K562 (cell line): Measurements from ENCODE around the gene UNC13A. TPM values are rescaled to one million over a fixed set of nuclear protein-coding genes. Genes with fewer than 3 reads are reported as not detected.

ENCODE experiments used
- ATF1 ChIP-seq, 2 experiments: fragments of 450-650 bp in 1 of 2; IDR thresholded peaks; 2 replicates each; pipeline ENCODE4 v1.6.1; 2016; ENCODE audit warnings: missing compliant biosample characterization in 1 of 2, missing genetic modification characterization in 1 of 2
- CHD2 ChIP-seq: IDR thresholded peaks from 2 replicates; pipeline ENCODE4 v1.6.1; 2011; ENCODE audit warnings: low read depth, low read length
- CHD4 ChIP-seq: fragments of 200-600 bp; sonication (generic); IDR thresholded peaks from 3 replicates; pipeline ENCODE4 v1.6.1; 2012; ENCODE audit warnings: low read depth, mild to moderate bottlenecking, mixed read lengths, low read length, inconsistent platforms; ENCODE audit not compliant: insufficient read depth, insufficient replicate concordance, poor library complexity, severe bottlenecking
- FOXK2 ChIP-seq, 2 experiments: fragments of 450-650 bp; IDR thresholded peaks in 1 of 2; conservative IDR thresholded peaks in 1 of 2; 2 replicates each; pipeline ENCODE4 v1.6.1; 2016; ENCODE audit warnings: low read depth in 2 of 2, mild to moderate bottlenecking in 1 of 2
- IRF9 ChIP-seq: fragments of 450-650 bp; IDR thresholded peaks from 2 replicates; pipeline ENCODE4 v1.6.1; 2016; ENCODE audit warnings: missing biosample characterization, missing genetic modification characterization
- NCOA1 ChIP-seq: fragments of 450-650 bp; IDR thresholded peaks from 2 replicates; pipeline ENCODE4 v1.6.1; 2016; ENCODE audit warnings: low read depth
- NFE2L1 ChIP-seq: fragments of 450-650 bp; IDR thresholded peaks from 2 replicates; pipeline ENCODE4 v1.6.1; 2016; ENCODE audit warnings: missing genetic modification characterization, low read depth, mild to moderate bottlenecking, missing compliant biosample characterization, moderate library complexity, borderline replicate concordance
- RBM25 ChIP-seq: fragments of 200-400 bp; formaldehyde crosslinking; IDR thresholded peaks from 2 replicates; pipeline ENCODE4 v1.6.1; 2018; ENCODE audit warnings: low read length, low read depth, moderate library complexity; ENCODE audit not compliant: severe bottlenecking
- RREB1 ChIP-seq: fragments of 250-450 bp; sonication (Bioruptor Pico); IDR thresholded peaks from 2 replicates; pipeline ENCODE4 v1.4.0; 2020
- VEZF1 ChIP-seq: fragments of 200-800 bp; sonication (Bioruptor generic); IDR thresholded peaks from 2 replicates; pipeline ENCODE4 v1.6.1; 2017; ENCODE audit warnings: missing genetic modification characterization, missing compliant biosample characterization
- XRCC5 ChIP-seq: fragments of 200-400 bp; formaldehyde crosslinking; IDR thresholded peaks from 2 replicates; pipeline ENCODE4 v1.6.1; 2017; ENCODE audit warnings: low read depth, mild to moderate bottlenecking, low read length
- ZBTB2 ChIP-seq: fragments of 450-650 bp; IDR thresholded peaks from 2 replicates; pipeline ENCODE4 v1.6.1; 2016; ENCODE audit warnings: antibody characterized with exemption
- ZFP30 ChIP-seq: fragments of 250-450 bp; sonication (Bioruptor Pico); IDR thresholded peaks from 2 replicates; pipeline ENCODE4 v1.8.0; 2022; ENCODE audit warnings: moderate library complexity, mild to moderate bottlenecking, inconsistent platforms, borderline replicate concordance
- ZNF561 ChIP-seq: fragments of 450-650 bp; formaldehyde crosslinking; conservative IDR thresholded peaks from 2 replicates; pipeline ENCODE4 v1.4.0; 2020; ENCODE audit warnings: mild to moderate bottlenecking, moderate library complexity
- polyA plus RNA-seq, 8 experiments: library from polyadenylated mRNA; depleted of rRNA in 4 of 8; stranded (reverse) in 5 of 8; unstranded in 3 of 8; fragments of >200 nt; fragmentation: Nextera tagmentation in 2 of 8; fragmentation: Illumina TruSeq in 1 of 8; extraction: Ambion mirVana in 2 of 8; extraction: Trizol in 1 of 8; gene quantifications; 2 replicates each; pipeline versions ENCODE4 v1.2.1 to v1.2.3, GENCODE V29; 2011 to 2014; ENCODE audit warnings: inconsistent platforms in 1 of 8, missing spikeins in 1 of 8
- total RNA-seq, 7 experiments: library from RNA; depleted of rRNA in 6 of 7; stranded (reverse); fragments of >200 nt in 6 of 7; fragmentation: Illumina TruSeq in 2 of 7; extraction: Trizol in 2 of 7; gene quantifications; 2 replicates each; pipeline versions ENCODE4 v1.2.1 to v1.2.3, GENCODE V29; 2011 to 2021; ENCODE audit warnings: low replicate concordance in 1 of 7

The UNC13A gene
- total and polyA plus RNA-seq, 9 of the 15 experiments (the other 6 are each of a cell fraction or from before 2014, with no cell fraction given): 0.03 to 1.0 (median 0.25) TPM

GRCh38 chr19:17671906-17672305, 16.2 kb downstream of the UNC13A start (continued):
- TF ChIP-seq IRF9 (tag) (no peak), CHD2 (peak; percentile 75), VEZF1 (peak; percentile 56), ATF1 (CRISPR knock-in tag; IDR thresholded peaks at IDR 0.05) (no peak), ATF1 (tag; IDR thresholded peaks at IDR 0.05) (peak; percentile 12; the same call in 1 of the 2 replicates), ZNF561 (CRISPR knock-in tag) (no peak), NCOA1 (no peak), CHD4 (no peak), RBM25 (peak; percentile 94), XRCC5 (0 out of 2 replicates have a peak, but pooled peaks have one; percentile 52), NFE2L1 (tag) (no peak), ZBTB2 (no peak), FOXK2 (conservative IDR thresholded peaks at IDR 0.05 in 1 of 2, IDR thresholded peaks at IDR 0.05 in 1 of 2; ENCODE audit: low read depth in 2 of 2) (no peak), ZFP30 (CRISPR knock-in tag) (no peak), RREB1 (CRISPR knock-in tag) (no peak)
